H9 (cell line): ENCODE results near the gene WWC2. TPM values are rescaled to one million over a fixed set of nuclear protein-coding genes. Genes with fewer than 3 reads are reported as not detected.

ENCODE experiments used
- DNase-seq: peaks from one replicate; pipeline ENCODE4 v3.0.0-alpha.2; 2017
- H2AFZ ChIP-seq: one replicate; pipeline ENCODE4 v1.6.1; 2013; ENCODE audit warnings: mild to moderate bottlenecking, low read length, control low read depth, moderate library complexity
- H2AK5ac ChIP-seq: 2 replicates; pipeline ENCODE4 v1.6.1; 2013; ENCODE audit warnings: low read length, control low read depth, mixed read lengths; ENCODE audit not compliant: insufficient read length
- H2BK120ac ChIP-seq: one replicate; pipeline ENCODE4 v1.6.1; 2013; ENCODE audit warnings: low read depth, mild to moderate bottlenecking, low read length, control low read depth, inconsistent platforms; ENCODE audit not compliant: poor library complexity, severe bottlenecking
- H2BK12ac ChIP-seq: 2 replicates; pipeline ENCODE4 v1.6.1; 2013; ENCODE audit warnings: low read length, control low read depth, mixed read lengths, low read depth; ENCODE audit not compliant: insufficient read length
- H2BK15ac ChIP-seq: 2 replicates; pipeline ENCODE4 v1.6.1; 2013; ENCODE audit warnings: low read depth, low read length, control low read depth
- H2BK20ac ChIP-seq: one replicate; pipeline ENCODE4 v1.6.1; 2013; ENCODE audit warnings: low read depth, mild to moderate bottlenecking, low read length, control low read depth, inconsistent platforms; ENCODE audit not compliant: poor library complexity, severe bottlenecking
- H2BK5ac ChIP-seq: 2 replicates; pipeline ENCODE4 v1.6.1; 2013; ENCODE audit warnings: low read length, control low read depth, mixed read lengths; ENCODE audit not compliant: insufficient read length
- H3K14ac ChIP-seq: 2 replicates; pipeline ENCODE4 v1.6.1; 2013; ENCODE audit warnings: low read length, control low read depth; ENCODE audit not compliant: insufficient read depth
- H3K18ac ChIP-seq: 2 replicates; pipeline ENCODE4 v1.6.1; 2013; ENCODE audit warnings: low read depth, mild to moderate bottlenecking, mixed read lengths, low read length, control low read depth; ENCODE audit not compliant: insufficient read length
- H3K23ac ChIP-seq: 2 replicates; pipeline ENCODE4 v1.6.1; 2013; ENCODE audit warnings: low read length, control low read depth, mixed read lengths, low read depth; ENCODE audit not compliant: insufficient read length
- H3K23me2 ChIP-seq: 2 replicates; pipeline ENCODE4 v1.6.1; 2013; ENCODE audit warnings: low read depth, mild to moderate bottlenecking, mixed read lengths, low read length, control low read depth; ENCODE audit not compliant: insufficient read length, poor library complexity, severe bottlenecking
- H3K27ac ChIP-seq: 2 replicates; pipeline ENCODE4 v1.5.1; 2013; ENCODE audit warnings: low read length, control low read depth, mixed read lengths, low read depth; ENCODE audit not compliant: insufficient read length
- H3K27me3 ChIP-seq: 2 replicates; pipeline ENCODE4 v1.6.1; 2013; ENCODE audit warnings: low read length, control low read depth, inconsistent platforms; ENCODE audit not compliant: insufficient read depth
- H3K4ac ChIP-seq: 2 replicates; pipeline ENCODE4 v1.6.1; 2013; ENCODE audit warnings: low read depth, mild to moderate bottlenecking, control low read depth, inconsistent platforms, low read length, moderate library complexity
- H3K4me1 ChIP-seq: 2 replicates; pipeline ENCODE4 v1.6.1; 2013; ENCODE audit warnings: low read length, control low read depth, inconsistent platforms; ENCODE audit not compliant: insufficient read depth
- H3K4me2 ChIP-seq: 2 replicates; pipeline ENCODE4 v1.6.1; 2013; ENCODE audit warnings: low read length, control low read depth, mixed read lengths; ENCODE audit not compliant: insufficient read length, insufficient read depth
- H3K56ac ChIP-seq: 2 replicates; pipeline ENCODE4 v1.6.1; 2013; ENCODE audit warnings: low read depth, mild to moderate bottlenecking, mixed read lengths, low read length, control low read depth; ENCODE audit not compliant: insufficient read length
- H3K79me1 ChIP-seq: 2 replicates; pipeline ENCODE4 v1.6.1; 2013; ENCODE audit warnings: low read depth, mild to moderate bottlenecking, moderate library complexity, low read length, control low read depth, inconsistent platforms; ENCODE audit not compliant: insufficient read depth, poor library complexity, severe bottlenecking
- H3K79me2 ChIP-seq: 2 replicates; pipeline ENCODE4 v1.6.1; 2013; ENCODE audit warnings: low read length, control low read depth, inconsistent platforms; ENCODE audit not compliant: insufficient read depth
- H3K9ac ChIP-seq: 2 replicates; pipeline ENCODE4 v1.6.1; 2013; ENCODE audit warnings: low read length, control low read depth, mixed read lengths; ENCODE audit not compliant: insufficient read length; ENCODE audit errors: extremely low read depth
- H3K9me3 ChIP-seq: one replicate; pipeline ENCODE4 v1.6.1; 2013; ENCODE audit warnings: low read depth, low read length, inconsistent platforms; ENCODE audit not compliant: control insufficient read depth
- H3T11ph ChIP-seq: one replicate; pipeline ENCODE4 v1.6.1; 2013; ENCODE audit warnings: mild to moderate bottlenecking, low read length, control low read depth, inconsistent platforms
- H4K20me1 ChIP-seq: one replicate; pipeline ENCODE4 v1.6.1; 2013; ENCODE audit not compliant: control insufficient read depth, insufficient read length, insufficient read depth
- H4K5ac ChIP-seq: 2 replicates; pipeline ENCODE4 v1.6.1; 2013; ENCODE audit warnings: low read depth, mild to moderate bottlenecking, mixed read lengths, low read length, control low read depth; ENCODE audit not compliant: insufficient read length
- H4K8ac ChIP-seq: replicated peaks from 2 replicates; pipeline ENCODE4 v1.6.1; 2013; ENCODE audit warnings: low read length, control low read depth, mixed read lengths, low read depth; ENCODE audit not compliant: insufficient read length
- H4K91ac ChIP-seq: 2 replicates; pipeline ENCODE4 v1.6.1; 2013; ENCODE audit warnings: low read depth, mild to moderate bottlenecking, moderate library complexity, mixed read lengths, low read length, control low read depth; ENCODE audit not compliant: insufficient read length
- H3K27ac Mint-ChIP-seq, 3 experiments: 2 replicates in 2 of 3; 3 replicates in 1 of 3; pipeline ENCODE4 v1.8.0; 2020 to 2021; ENCODE audit warnings: mixed read lengths in 3 of 3, mild to moderate bottlenecking in 1 of 3, moderate library complexity in 1 of 3
- H3K27me3 Mint-ChIP-seq: 2 replicates; pipeline ENCODE4 v1.8.0; 2021; ENCODE audit warnings: low read depth, mild to moderate bottlenecking, moderate library complexity, mixed read lengths
- H3K36me3 Mint-ChIP-seq, 3 experiments: 2 replicates in 2 of 3; 3 replicates in 1 of 3; pipeline ENCODE4 v1.8.0; 2020 to 2021; ENCODE audit warnings: low read depth in 3 of 3, mixed read lengths in 3 of 3; ENCODE audit not compliant: insufficient read depth in 1 of 3
- H3K4me1 Mint-ChIP-seq, 2 experiments: 2 replicates each; pipeline ENCODE4 v1.8.0; 2020; ENCODE audit warnings: mixed read lengths in 2 of 2
- H3K4me3 Mint-ChIP-seq, 2 experiments: 2 replicates in 1 of 2; 3 replicates in 1 of 2; pipeline ENCODE4 v1.8.0; 2020 to 2021; ENCODE audit warnings: mild to moderate bottlenecking in 2 of 2, mixed read lengths in 2 of 2, moderate library complexity in 1 of 2
- H3K9me3 Mint-ChIP-seq, 2 experiments: 2 replicates in 1 of 2; 3 replicates in 1 of 2; pipeline ENCODE4 v1.8.0; 2020; ENCODE audit warnings: mild to moderate bottlenecking in 2 of 2, mixed read lengths in 2 of 2, moderate library complexity in 1 of 2
- WGBS: extraction: QIAGEN DNeasy Blood & Tissue Kit; methylation state at CpG from one replicate; pipeline ENCODE4 v1.1.7; 2013; ENCODE audit warnings: missing lambda C conversion rate, low lambda C conversion rate, mixed read lengths; ENCODE audit not compliant: insufficient read length; ENCODE audit errors: extremely low coverage; 5-methylcytosine and 5-hydroxymethylcytosine counted together
- total RNA-seq: library from RNA; stranded (reverse); gene quantifications from 2 replicates; pipeline ENCODE4 v1.2.1, GENCODE V29; 2021
- TF ChIP-seq, protein P1 (sequence below): fragments of 200-600 bp; sonication (generic); conservative IDR thresholded peaks from 3 replicates; pipeline ENCODE4 v1.8.0; 2021; ENCODE audit warnings: antibody characterized with exemption, mild to moderate bottlenecking

Gene WWC2
- total RNA-seq, 1 experiment from 2014 or later = 106 TPM

DNA sequence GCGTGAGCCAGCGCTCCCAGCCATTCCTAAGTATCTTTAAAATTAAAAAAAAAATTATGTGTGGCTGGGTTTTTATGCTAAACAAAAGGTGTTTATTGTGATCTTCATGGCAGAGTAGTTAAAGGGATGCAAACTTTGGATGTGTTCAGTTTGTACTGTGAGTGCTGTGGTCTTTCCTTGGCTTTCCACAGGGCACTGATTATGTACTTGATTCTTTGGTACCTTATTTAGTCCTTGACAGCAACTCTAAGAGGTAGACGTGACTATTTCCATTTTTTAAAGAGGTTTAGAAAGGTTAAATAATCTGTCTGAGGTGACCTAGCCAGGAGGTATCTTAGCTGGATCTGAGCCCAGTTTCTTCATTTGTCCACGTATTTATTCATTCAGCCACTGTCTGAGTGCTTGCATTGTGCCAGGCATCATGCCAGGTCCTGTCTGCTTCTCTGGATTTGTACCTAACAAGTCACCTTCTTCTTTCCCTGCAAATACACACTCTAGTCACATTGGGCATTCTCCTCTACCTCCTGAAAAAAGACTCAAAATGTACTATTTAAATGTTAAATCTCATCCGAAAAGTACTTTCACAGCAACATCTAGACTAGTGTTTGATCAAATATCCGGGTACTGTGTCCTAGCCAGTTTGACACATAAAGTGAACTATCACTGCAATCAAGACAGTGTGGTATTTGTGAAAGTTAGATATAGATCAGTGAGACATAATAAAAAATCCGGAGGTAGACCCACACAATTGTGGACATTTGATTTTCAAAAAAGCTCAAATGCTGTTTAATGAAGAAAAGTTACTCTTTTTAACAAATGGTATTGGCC lies 31.5 kb downstream of the WWC2 start:
- peaks cover 40% of the 10 kb centered on the region for H3K79me2 ChIP-seq
- no peaks in the 10 kb centered on the region for H3K23me2 ChIP-seq
- no peaks in the 10 kb centered on the region for H3K9me3 ChIP-seq
- H3K4me2 ChIP-seq = no peak overlapping the region
- H3K27me3 ChIP-seq = no peaks in the 10 kb centered on the region
- no peaks in the 10 kb centered on the region for H3K27me3 Mint-ChIP-seq
- no peak for DNase-seq
- H2BK20ac ChIP-seq = no peak overlapping the region
- H3K36me3 Mint-ChIP-seq = peaks cover 0 to 4% (median 0%) of the 10 kb centered on the region in 3 experiments; a peak in 1 of 7 replicates
- peaks cover 2% of the 10 kb centered on the region for H3K79me1 ChIP-seq
- H3K4me3 Mint-ChIP-seq = no peak overlapping the region
- H2AFZ ChIP-seq = no peak overlapping the region
- H2BK120ac ChIP-seq = no peak overlapping the region
- peaks cover 9% of the 10 kb centered on the region for H3K4me1 ChIP-seq
- no peak overlapping the region for H3K23ac ChIP-seq
- H3K18ac ChIP-seq = no peak overlapping the region
- H3K9ac ChIP-seq = no peak overlapping the region
- H3K4ac ChIP-seq = no peak overlapping the region
- H4K8ac ChIP-seq = no peak overlapping the region
- no peak overlapping the region for H3K14ac ChIP-seq
- TF ChIP-seq, protein P1, sequence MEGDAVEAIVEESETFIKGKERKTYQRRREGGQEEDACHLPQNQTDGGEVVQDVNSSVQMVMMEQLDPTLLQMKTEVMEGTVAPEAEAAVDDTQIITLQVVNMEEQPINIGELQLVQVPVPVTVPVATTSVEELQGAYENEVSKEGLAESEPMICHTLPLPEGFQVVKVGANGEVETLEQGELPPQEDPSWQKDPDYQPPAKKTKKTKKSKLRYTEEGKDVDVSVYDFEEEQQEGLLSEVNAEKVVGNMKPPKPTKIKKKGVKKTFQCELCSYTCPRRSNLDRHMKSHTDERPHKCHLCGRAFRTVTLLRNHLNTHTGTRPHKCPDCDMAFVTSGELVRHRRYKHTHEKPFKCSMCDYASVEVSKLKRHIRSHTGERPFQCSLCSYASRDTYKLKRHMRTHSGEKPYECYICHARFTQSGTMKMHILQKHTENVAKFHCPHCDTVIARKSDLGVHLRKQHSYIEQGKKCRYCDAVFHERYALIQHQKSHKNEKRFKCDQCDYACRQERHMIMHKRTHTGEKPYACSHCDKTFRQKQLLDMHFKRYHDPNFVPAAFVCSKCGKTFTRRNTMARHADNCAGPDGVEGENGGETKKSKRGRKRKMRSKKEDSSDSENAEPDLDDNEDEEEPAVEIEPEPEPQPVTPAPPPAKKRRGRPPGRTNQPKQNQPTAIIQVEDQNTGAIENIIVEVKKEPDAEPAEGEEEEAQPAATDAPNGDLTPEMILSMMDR = no peak
- H3K9me3 Mint-ChIP-seq = peaks cover 0 to 3% of the 10 kb centered on the region in 2 experiments; a peak in 1 of 5 replicates
- WGBS = no CpG with 5 or more reads among the region's 7 CpGs
- peaks cover 35 to 36% of the 10 kb centered on the region in 2 experiments for H3K4me1 Mint-ChIP-seq
- H3K27ac Mint-ChIP-seq = peak overlapping the region in 1 of 3 experiments; percentile 30; a peak in 4 of 7 replicates
- no peak overlapping the region for H2BK5ac ChIP-seq
- no peak overlapping the region for H3T11ph ChIP-seq
- no peak overlapping the region for H2AK5ac ChIP-seq
- H4K5ac ChIP-seq = no peak overlapping the region
- H4K91ac ChIP-seq = no peak overlapping the region
- no peak overlapping the region for H2BK15ac ChIP-seq
- no peaks in the 10 kb centered on the region for H4K20me1 ChIP-seq
- H3K56ac ChIP-seq = no peak overlapping the region
- H3K27ac ChIP-seq = no peak overlapping the region
- no peak overlapping the region for H2BK12ac ChIP-seq
